Liver (tissue), 9 donors: ENCODE measurements around the gene ZXDC. TPM values are rescaled to one million over a fixed set of nuclear protein-coding genes. Genes with fewer than 3 reads are reported as not detected.

Experiments
- DNase-seq: peaks from one replicate; pipeline ENCODE4 v3.0.0-alpha.2; 2017; ENCODE audit warnings: low spot score
- H3K27ac ChIP-seq, 2 donors: one replicate each; pipeline ENCODE4 v1.7.0; 2013; ENCODE audit warnings: inconsistent platforms in 2 of 2, low read length in 2 of 2, control low read depth in 1 of 2, low read depth in 1 of 2, mild to moderate bottlenecking in 1 of 2
- H3K27me3 ChIP-seq, 4 donors: one replicate each; pipeline versions ENCODE4 v1.6.1 to v1.7.0; 2013; ENCODE audit warnings: low read length in 3 of 4, inconsistent platforms in 1 of 4, mild to moderate bottlenecking in 1 of 4, moderate library complexity in 1 of 4; ENCODE audit not compliant: control insufficient read depth in 4 of 4, insufficient read depth in 4 of 4
- H3K36me3 ChIP-seq, 4 donors: one replicate each; pipeline versions ENCODE4 v1.6.1 to v1.7.0; 2013; ENCODE audit warnings: low read length in 3 of 4, mild to moderate bottlenecking in 3 of 4, low read depth in 1 of 4, moderate library complexity in 1 of 4; ENCODE audit not compliant: control insufficient read depth in 4 of 4, insufficient read depth in 3 of 4
- H3K4me1 ChIP-seq, 4 donors: one replicate each; pipeline versions ENCODE4 v1.6.1 to v1.7.0; 2013; ENCODE audit warnings: low read length in 3 of 4, mild to moderate bottlenecking in 3 of 4, moderate library complexity in 1 of 4; ENCODE audit not compliant: control insufficient read depth in 4 of 4, insufficient read depth in 4 of 4
- H3K4me3 ChIP-seq, 3 donors: one replicate each; pipeline versions ENCODE4 v1.6.1 to v1.7.0; 2013; ENCODE audit warnings: low read length in 3 of 3, control low read depth in 1 of 3, low read depth in 1 of 3, mild to moderate bottlenecking in 1 of 3
- H3K9ac ChIP-seq, 2 donors: one replicate each; pipeline ENCODE4 v1.7.0; 2013; ENCODE audit warnings: low read length in 2 of 2, mild to moderate bottlenecking in 2 of 2, moderate library complexity in 2 of 2, control low read depth in 1 of 2, low read depth in 1 of 2
- H3K9me3 ChIP-seq, 4 donors: one replicate each; pipeline versions ENCODE4 v1.6.1 to v1.7.0; 2013; ENCODE audit warnings: low read length in 3 of 4; ENCODE audit not compliant: control insufficient read depth in 4 of 4
- EGR1 ChIP-seq, 2 donors: IDR thresholded peaks; 2 replicates each; pipeline ENCODE4 v1.6.1; 2016 to 2018; ENCODE audit warnings: antibody characterized with exemption in 2 of 2, low read depth in 2 of 2
- FOXA1 ChIP-seq: IDR thresholded peaks from 2 replicates; pipeline ENCODE4 v1.6.1; 2016; ENCODE audit warnings: antibody characterized with exemption
- FOXA2 ChIP-seq: IDR thresholded peaks from 2 replicates; pipeline ENCODE4 v1.6.1; 2016; ENCODE audit warnings: antibody characterized with exemption
- GABPA ChIP-seq, 2 donors: IDR thresholded peaks in 1 of 2; conservative IDR thresholded peaks in 1 of 2; 2 replicates each; pipeline ENCODE4 v1.6.1; 2016; ENCODE audit warnings: antibody characterized with exemption in 2 of 2, mild to moderate bottlenecking in 1 of 2, moderate library complexity in 1 of 2
- HNF4A ChIP-seq, 2 donors: conservative IDR thresholded peaks; 2 replicates each; pipeline ENCODE4 v1.6.1; 2016; ENCODE audit warnings: antibody characterized with exemption in 2 of 2, mild to moderate bottlenecking in 2 of 2
- HNF4G ChIP-seq: IDR thresholded peaks from 2 replicates; pipeline ENCODE4 v1.6.1; 2016; ENCODE audit warnings: antibody characterized with exemption
- JUND ChIP-seq, 2 donors: IDR thresholded peaks; 2 replicates each; pipeline ENCODE4 v1.6.1; 2016; ENCODE audit warnings: antibody characterized with exemption in 2 of 2
- RAD21 ChIP-seq, 2 donors: IDR thresholded peaks; 2 replicates each; pipeline ENCODE4 v1.6.1; 2016; ENCODE audit warnings: antibody characterized with exemption in 2 of 2, mild to moderate bottlenecking in 2 of 2
- RXRA ChIP-seq, 2 donors: IDR thresholded peaks; 2 replicates each; pipeline ENCODE4 v1.6.1; 2017 to 2018; ENCODE audit warnings: antibody characterized with exemption in 2 of 2, mild to moderate bottlenecking in 1 of 2
- SP1 ChIP-seq: IDR thresholded peaks from 2 replicates; pipeline ENCODE4 v1.6.1; 2018; ENCODE audit warnings: antibody characterized with exemption, mild to moderate bottlenecking
- TAF1 ChIP-seq: conservative IDR thresholded peaks from 2 replicates; pipeline ENCODE4 v1.6.1; 2016; ENCODE audit warnings: antibody characterized with exemption, mild to moderate bottlenecking
- YY1 ChIP-seq: IDR thresholded peaks from 2 replicates; pipeline ENCODE4 v1.6.1; 2016; ENCODE audit warnings: antibody characterized with exemption, mild to moderate bottlenecking
- WGBS: extraction: QIAGEN DNeasy Blood & Tissue Kit; methylation state at CpG from one replicate; pipeline ENCODE4 v1.1.7; 2013; 5-methylcytosine and 5-hydroxymethylcytosine counted together
- polyA plus RNA-seq, 2 donors: library from polyadenylated mRNA; stranded (reverse) in 1 of 2; unstranded in 1 of 2; fragments of 200-250 nt in 1 of 2; fragments of >200 nt in 1 of 2; fragmentation: Nextera tagmentation in 1 of 2; extraction: Ambion mirVana in 1 of 2; gene quantifications; one replicate each; pipeline versions ENCODE4 v1.2.1 to v1.2.3, GENCODE V29; 2013 to 2015
- total RNA-seq, 2 donors: library from RNA; depleted of rRNA; stranded (reverse); fragments of >200 nt; gene quantifications; one replicate each; pipeline ENCODE4 v1.2.3, GENCODE V29; 2014
- TF ChIP-seq, protein P1 (sequence below): IDR thresholded peaks from 2 replicates; pipeline ENCODE4 v1.6.1; 2016; ENCODE audit warnings: antibody characterized with exemption, mild to moderate bottlenecking
- TF ChIP-seq, protein P2 (sequence below): fragments of 150-350 bp; IDR thresholded peaks from 2 replicates; pipeline ENCODE4 v1.5.1; 2017; ENCODE audit warnings: improper control_type of control experiment, low read depth, low read length; ENCODE audit not compliant: missing input control
- TF ChIP-seq, protein P3 (sequence below): IDR thresholded peaks from 2 replicates; pipeline ENCODE4 v1.6.1; 2016; ENCODE audit warnings: antibody characterized with exemption
- TF ChIP-seq, protein P4 (sequence below): IDR thresholded peaks from 2 replicates; pipeline ENCODE4 v1.6.1; 2016; ENCODE audit warnings: antibody characterized with exemption
- TF ChIP-seq, protein P5 (sequence below): IDR thresholded peaks from 2 replicates; pipeline ENCODE4 v1.6.1; 2016; ENCODE audit warnings: antibody characterized with exemption
- donor health status: healthy.
- donor health status: healthy.
- donor health status: healthy.
- donor health status: healthy.
- donor health status: healthy.

ZXDC gene
- total and polyA plus RNA-seq, 4 donors: 7.0 to 42.3 (median 13.9) TPM

DNA sequence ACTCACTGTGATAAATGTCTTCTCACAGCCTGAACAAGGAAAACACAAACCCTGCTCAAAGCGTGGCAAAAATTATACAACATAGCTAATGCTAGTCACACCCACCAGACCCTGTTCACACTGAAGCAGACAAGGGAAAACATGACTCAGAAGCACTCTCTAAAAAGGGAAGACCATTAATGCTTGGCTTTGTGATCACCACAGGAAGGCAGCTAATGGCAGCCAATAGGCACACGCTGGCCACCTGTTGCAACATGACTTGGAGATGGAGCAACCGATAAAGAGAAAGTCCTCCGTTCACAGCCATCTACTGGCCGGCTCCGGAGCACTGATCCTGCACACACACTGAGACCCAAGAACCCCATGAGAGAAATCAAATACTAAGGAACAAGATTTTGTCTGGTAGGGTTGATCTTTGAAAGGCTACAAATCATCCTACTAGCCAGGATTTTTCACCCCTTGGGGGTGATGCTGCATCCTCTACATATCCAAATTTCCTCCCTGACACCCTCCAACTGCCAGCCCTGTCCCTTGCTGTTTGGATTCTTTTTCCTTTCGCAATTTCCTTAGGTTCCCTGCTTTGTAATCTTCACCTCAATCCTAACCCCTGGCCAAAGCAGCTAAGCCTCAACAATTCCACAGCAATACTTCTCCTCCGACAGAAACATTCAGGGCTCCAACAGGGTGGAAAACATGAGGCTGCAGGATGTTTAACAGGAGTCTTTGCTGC lies 3.2 kb downstream of the ZXDC start (continued):
- TF ChIP-seq, protein P1, sequence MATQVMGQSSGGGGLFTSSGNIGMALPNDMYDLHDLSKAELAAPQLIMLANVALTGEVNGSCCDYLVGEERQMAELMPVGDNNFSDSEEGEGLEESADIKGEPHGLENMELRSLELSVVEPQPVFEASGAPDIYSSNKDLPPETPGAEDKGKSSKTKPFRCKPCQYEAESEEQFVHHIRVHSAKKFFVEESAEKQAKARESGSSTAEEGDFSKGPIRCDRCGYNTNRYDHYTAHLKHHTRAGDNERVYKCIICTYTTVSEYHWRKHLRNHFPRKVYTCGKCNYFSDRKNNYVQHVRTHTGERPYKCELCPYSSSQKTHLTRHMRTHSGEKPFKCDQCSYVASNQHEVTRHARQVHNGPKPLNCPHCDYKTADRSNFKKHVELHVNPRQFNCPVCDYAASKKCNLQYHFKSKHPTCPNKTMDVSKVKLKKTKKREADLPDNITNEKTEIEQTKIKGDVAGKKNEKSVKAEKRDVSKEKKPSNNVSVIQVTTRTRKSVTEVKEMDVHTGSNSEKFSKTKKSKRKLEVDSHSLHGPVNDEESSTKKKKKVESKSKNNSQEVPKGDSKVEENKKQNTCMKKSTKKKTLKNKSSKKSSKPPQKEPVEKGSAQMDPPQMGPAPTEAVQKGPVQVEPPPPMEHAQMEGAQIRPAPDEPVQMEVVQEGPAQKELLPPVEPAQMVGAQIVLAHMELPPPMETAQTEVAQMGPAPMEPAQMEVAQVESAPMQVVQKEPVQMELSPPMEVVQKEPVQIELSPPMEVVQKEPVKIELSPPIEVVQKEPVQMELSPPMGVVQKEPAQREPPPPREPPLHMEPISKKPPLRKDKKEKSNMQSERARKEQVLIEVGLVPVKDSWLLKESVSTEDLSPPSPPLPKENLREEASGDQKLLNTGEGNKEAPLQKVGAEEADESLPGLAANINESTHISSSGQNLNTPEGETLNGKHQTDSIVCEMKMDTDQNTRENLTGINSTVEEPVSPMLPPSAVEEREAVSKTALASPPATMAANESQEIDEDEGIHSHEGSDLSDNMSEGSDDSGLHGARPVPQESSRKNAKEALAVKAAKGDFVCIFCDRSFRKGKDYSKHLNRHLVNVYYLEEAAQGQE: peak; percentile 77
- TF ChIP-seq YY1: peak; percentile 96
- peak in 1 of 2 donors; percentile 52 for TF ChIP-seq GABPA (IDR thresholded peaks at IDR 0.05 in 1 of 2, conservative IDR thresholded peaks at IDR 0.05 in 1 of 2)
- TF ChIP-seq SP1: peak; percentile 71
- TF ChIP-seq EGR1 (IDR thresholded peaks at IDR 0.05; ENCODE audit: low read depth in 2 of 2): peak in 1 of 2 donors; percentile 88
- TF ChIP-seq TAF1: no peak

DNA sequence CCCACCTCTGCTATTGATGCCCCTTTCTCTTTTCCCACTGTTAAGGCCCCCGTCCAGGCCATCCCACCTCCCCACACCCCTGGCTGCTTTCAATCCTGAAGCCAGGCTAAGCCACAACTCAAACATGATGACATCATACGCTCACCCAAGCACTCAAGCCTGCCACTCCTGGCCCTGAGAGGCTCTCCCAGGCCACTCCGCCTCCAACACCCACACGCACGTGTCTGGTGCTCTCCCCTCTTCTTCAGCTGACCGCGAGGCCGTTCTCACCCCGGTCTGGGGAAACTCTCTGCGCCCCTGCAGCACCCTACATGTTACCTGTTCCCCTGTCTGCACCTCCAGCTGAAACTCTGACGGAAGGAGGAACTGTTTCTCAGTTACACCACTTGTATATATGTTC lies 6.2 kb downstream of the ZXDC start:
- H3K4me1 ChIP-seq: peaks cover 28 to 80% (median 68%) of the 10 kb centered on the region in 4 donors
- no peak for DNase-seq
- no peaks in the 10 kb centered on the region for H3K27me3 ChIP-seq
- TF ChIP-seq YY1: no peak
- H3K36me3 ChIP-seq: peaks cover 9 to 44% (median 29%) of the 10 kb centered on the region in 4 donors
- peak overlapping the region; percentile 72 to 88 for H3K27ac ChIP-seq
- no peaks in the 10 kb centered on the region for H3K9me3 ChIP-seq
- H3K9ac ChIP-seq: no peak overlapping the region
- H3K4me3 ChIP-seq: no peak overlapping the region
- 96% methylated on average over 11 of the region's 11 CpGs for WGBS

DNA sequence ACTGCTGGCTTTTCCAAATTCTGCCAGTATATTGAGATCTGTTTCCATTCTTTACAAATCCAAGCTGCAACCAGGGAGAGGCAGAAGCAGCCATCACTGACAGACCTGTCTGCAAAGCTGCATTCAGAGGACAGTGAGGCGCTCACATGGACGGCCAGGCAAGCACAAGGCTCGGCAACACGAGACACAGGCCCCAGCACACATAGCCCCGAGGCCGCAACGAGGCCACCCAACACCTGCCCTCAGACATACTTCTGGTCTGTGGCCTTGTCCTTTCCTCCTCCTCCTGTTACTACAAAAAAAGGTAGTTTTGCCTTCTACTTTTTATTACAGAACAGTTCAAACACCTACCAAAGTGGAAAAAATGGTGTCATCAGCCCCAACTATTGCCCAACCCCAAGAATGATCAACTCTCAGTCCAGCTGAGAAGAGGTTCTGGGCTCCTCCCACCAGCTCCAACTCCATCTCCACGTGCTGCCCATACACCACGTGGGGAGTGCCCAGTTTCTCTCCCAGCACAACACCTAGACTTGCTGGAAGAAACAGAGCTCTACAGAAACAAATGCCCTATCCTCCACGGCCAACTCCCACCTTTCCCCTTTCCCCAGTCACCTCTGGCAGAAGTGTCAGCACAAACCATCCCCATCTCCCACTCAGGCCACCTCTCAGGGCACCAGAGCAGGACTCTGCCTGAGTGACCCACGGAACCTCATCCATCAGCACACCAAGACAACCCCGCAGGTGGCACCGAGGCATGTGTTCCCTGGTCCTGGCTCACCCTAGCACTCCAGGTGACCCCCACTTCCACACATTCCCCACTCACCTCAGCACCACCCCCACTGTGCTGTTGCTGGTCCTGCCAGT lies 7.4 kb downstream of the ZXDC start:
- 77% methylated on average over 13 of the region's 13 CpGs for WGBS
- DNase-seq: no peak
- H3K27ac ChIP-seq: peak overlapping the region; percentile 72 to 88
- TF ChIP-seq, protein P2, sequence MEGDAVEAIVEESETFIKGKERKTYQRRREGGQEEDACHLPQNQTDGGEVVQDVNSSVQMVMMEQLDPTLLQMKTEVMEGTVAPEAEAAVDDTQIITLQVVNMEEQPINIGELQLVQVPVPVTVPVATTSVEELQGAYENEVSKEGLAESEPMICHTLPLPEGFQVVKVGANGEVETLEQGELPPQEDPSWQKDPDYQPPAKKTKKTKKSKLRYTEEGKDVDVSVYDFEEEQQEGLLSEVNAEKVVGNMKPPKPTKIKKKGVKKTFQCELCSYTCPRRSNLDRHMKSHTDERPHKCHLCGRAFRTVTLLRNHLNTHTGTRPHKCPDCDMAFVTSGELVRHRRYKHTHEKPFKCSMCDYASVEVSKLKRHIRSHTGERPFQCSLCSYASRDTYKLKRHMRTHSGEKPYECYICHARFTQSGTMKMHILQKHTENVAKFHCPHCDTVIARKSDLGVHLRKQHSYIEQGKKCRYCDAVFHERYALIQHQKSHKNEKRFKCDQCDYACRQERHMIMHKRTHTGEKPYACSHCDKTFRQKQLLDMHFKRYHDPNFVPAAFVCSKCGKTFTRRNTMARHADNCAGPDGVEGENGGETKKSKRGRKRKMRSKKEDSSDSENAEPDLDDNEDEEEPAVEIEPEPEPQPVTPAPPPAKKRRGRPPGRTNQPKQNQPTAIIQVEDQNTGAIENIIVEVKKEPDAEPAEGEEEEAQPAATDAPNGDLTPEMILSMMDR: no peak
- TF ChIP-seq JUND (IDR thresholded peaks at IDR 0.05) (peak; percentile 94 to 98), FOXA1 (no peak), FOXA2 (no peak), YY1 (peak; percentile 59), RXRA (IDR thresholded peaks at IDR 0.05) (peak; percentile 79 to 91), SP1 (peak; percentile 79), RAD21 (IDR thresholded peaks at IDR 0.05) (peak; percentile 17 to 42), EGR1 (IDR thresholded peaks at IDR 0.05; ENCODE audit: low read depth in 2 of 2) (peak in 1 of 2 donors; percentile 82), HNF4G (no peak), HNF4A (conservative IDR thresholded peaks at IDR 0.05) (peak; percentile 45 to 71)
- TF ChIP-seq, protein P3, sequence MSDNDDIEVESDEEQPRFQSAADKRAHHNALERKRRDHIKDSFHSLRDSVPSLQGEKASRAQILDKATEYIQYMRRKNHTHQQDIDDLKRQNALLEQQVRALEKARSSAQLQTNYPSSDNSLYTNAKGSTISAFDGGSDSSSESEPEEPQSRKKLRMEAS: peak; percentile 97
- TF ChIP-seq, protein P4, sequence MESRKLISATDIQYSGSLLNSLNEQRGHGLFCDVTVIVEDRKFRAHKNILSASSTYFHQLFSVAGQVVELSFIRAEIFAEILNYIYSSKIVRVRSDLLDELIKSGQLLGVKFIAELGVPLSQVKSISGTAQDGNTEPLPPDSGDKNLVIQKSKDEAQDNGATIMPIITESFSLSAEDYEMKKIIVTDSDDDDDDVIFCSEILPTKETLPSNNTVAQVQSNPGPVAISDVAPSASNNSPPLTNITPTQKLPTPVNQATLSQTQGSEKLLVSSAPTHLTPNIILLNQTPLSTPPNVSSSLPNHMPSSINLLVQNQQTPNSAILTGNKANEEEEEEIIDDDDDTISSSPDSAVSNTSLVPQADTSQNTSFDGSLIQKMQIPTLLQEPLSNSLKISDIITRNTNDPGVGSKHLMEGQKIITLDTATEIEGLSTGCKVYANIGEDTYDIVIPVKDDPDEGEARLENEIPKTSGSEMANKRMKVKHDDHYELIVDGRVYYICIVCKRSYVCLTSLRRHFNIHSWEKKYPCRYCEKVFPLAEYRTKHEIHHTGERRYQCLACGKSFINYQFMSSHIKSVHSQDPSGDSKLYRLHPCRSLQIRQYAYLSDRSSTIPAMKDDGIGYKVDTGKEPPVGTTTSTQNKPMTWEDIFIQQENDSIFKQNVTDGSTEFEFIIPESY: peak; percentile 56
- TF ChIP-seq, protein P5, sequence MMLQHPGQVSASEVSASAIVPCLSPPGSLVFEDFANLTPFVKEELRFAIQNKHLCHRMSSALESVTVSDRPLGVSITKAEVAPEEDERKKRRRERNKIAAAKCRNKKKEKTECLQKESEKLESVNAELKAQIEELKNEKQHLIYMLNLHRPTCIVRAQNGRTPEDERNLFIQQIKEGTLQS: peak; percentile 95

More for the DNA sequence above, 7.4 kb downstream of the ZXDC start:
- Histone ChIP-seq H3K36me3 (peaks cover 9 to 45% (median 29%) of the 10 kb centered on the region in 4 donors), H3K4me3 (no peak overlapping the region), H3K27me3 (no peaks in the 10 kb centered on the region), H3K9ac (no peak overlapping the region), H3K9me3 (no peaks in the 10 kb centered on the region), H3K4me1 (peaks cover 31 to 77% (median 70%) of the 10 kb centered on the region in 4 donors)
